GM19035 (cell line): ENCODE data around the gene GLCE.
"Not testable (repeated sequence)": the region's sequence is repeated elsewhere in the genome, so short reads cannot be mapped to it uniquely, and the experiment has no call there.

Source experiments
- ATAC-seq: cut with Tn5 transposase; IDR thresholded peaks from one replicate; pipeline ENCODE4 v1.9.1; 2021; ENCODE audit not compliant: unreplicated experiment

Gene GLCE

GRCh38 chr15:69158843-69159240 is 1.6 kb upstream of the GLCE start:
- ATAC-seq = no peak

- no peak for ATAC-seq
Observed at GRCh38 chr15:69159805-69160140, 662 bp upstream of the GLCE start.

GRCh38 chr15:69161079-69161877 is 843 bp downstream of the GLCE start:
- no peak for ATAC-seq

GRCh38 chr15:69161878-69162213 is 1.4 kb downstream of the GLCE start:
- ATAC-seq = no peak

GRCh38 chr15:69163141-69163669 is 2.8 kb downstream of the GLCE start:
- ATAC-seq = no peak

GRCh38 chr15:69164807-69165636 is 4.6 kb downstream of the GLCE start:
- no peak for ATAC-seq

GRCh38 chr15:69165637-69166025 is 5.2 kb downstream of the GLCE start:
- no peak for ATAC-seq

- no peak for ATAC-seq
Observed at GRCh38 chr15:69167218-69167846, 6.9 kb downstream of the GLCE start.

- ATAC-seq = not testable (repeated sequence)
Observed at GRCh38 chr15:69168361-69168760, 7.9 kb downstream of the GLCE start.

- ATAC-seq = not testable (repeated sequence)
Observed at GRCh38 chr15:69169540-69169939, 9.1 kb downstream of the GLCE start.

GRCh38 chr15:69170597-69170996 is 10.2 kb downstream of the GLCE start:
- ATAC-seq = no peak

- ATAC-seq = no peak
Observed at GRCh38 chr15:69172847-69173246, 12.4 kb downstream of the GLCE start.

GRCh38 chr15:69175536-69175935 is 15.1 kb downstream of the GLCE start:
- ATAC-seq = no peak

- ATAC-seq = no peak
Observed at GRCh38 chr15:69181424-69181823, 21.0 kb downstream of the GLCE start.

GRCh38 chr15:69185216-69185615 is 24.8 kb downstream of the GLCE start:
- no peak for ATAC-seq

GRCh38 chr15:69185706-69186105 is 25.3 kb downstream of the GLCE start:
- no peak for ATAC-seq

- no peak for ATAC-seq
Observed at GRCh38 chr15:69189157-69189556, 28.7 kb downstream of the GLCE start.

- ATAC-seq = no peak
Observed at GRCh38 chr15:69190091-69190490, 29.7 kb downstream of the GLCE start.

- ATAC-seq = no peak
Observed at GRCh38 chr15:69190504-69190903, 30.1 kb downstream of the GLCE start.

GRCh38 chr15:69194025-69194827 is 33.8 kb downstream of the GLCE start:
- no peak for ATAC-seq

GRCh38 chr15:69194854-69195253 is 34.4 kb downstream of the GLCE start:
- ATAC-seq = no peak
